ENCODE data around the gene XRCC4. TPM values are rescaled to one million over a fixed set of nuclear protein-coding genes. Genes with fewer than 3 reads are reported as not detected.

Gene XRCC4
- polyA plus RNA-seq, 1 donor from 2014 or later: 22.9 TPM

GRCh38 chr5:83313436-83313835 is 236.1 kb downstream of the XRCC4 start:
- Histone ChIP-seq H3K27me3 (ENCODE audit: insufficient read depth, low read depth, low read length) (no peaks in the 10 kb centered on the region), H3K4me3 (ENCODE audit: low read length) (no peak overlapping the region), H3K9ac (ENCODE audit: low read length) (no peak overlapping the region), H3K9me3 (ENCODE audit: low read length) (peaks cover 9% of the 10 kb centered on the region), H3K4me2 (ENCODE audit: low read length) (no peak overlapping the region), H3K36me3 (ENCODE audit: insufficient read depth, low read length) (no peaks in the 10 kb centered on the region), H3K9me2 (ENCODE audit: insufficient read depth, low read length) (no peaks in the 10 kb centered on the region), H2AFZ (ENCODE audit: low read depth, low read length) (no peak overlapping the region), H3K27ac (ENCODE audit: low read length) (no peak overlapping the region), H4K20me1 (ENCODE audit: insufficient read depth) (no peaks in the 10 kb centered on the region), H3F3A (ENCODE audit: insufficient read depth, low read length, poor library complexity, severe bottlenecking) (no peaks in the 10 kb centered on the region), H3K79me2 (replicated peaks; ENCODE audit: insufficient read depth, low read length) (no peaks in the 10 kb centered on the region)
- TF ChIP-seq SMC3 (conservative IDR thresholded peaks at IDR 0.05; ENCODE audit: poor library complexity): no peak
- no peak for TF ChIP-seq EZH2 (IDR thresholded peaks at IDR 0.05; ENCODE audit: borderline replicate concordance, insufficient read depth, low read length, poor library complexity, severe bottlenecking)
- no peak for TF ChIP-seq MXI1 (conservative IDR thresholded peaks at IDR 0.05; ENCODE audit: poor library complexity, severe bottlenecking)
- TF ChIP-seq CTCF (IDR thresholded peaks at IDR 0.05; ENCODE audit: poor library complexity, severe bottlenecking): no peak
- TF ChIP-seq EP300 (conservative IDR thresholded peaks at IDR 0.05; ENCODE audit: poor library complexity, severe bottlenecking): no peak

DNA sequence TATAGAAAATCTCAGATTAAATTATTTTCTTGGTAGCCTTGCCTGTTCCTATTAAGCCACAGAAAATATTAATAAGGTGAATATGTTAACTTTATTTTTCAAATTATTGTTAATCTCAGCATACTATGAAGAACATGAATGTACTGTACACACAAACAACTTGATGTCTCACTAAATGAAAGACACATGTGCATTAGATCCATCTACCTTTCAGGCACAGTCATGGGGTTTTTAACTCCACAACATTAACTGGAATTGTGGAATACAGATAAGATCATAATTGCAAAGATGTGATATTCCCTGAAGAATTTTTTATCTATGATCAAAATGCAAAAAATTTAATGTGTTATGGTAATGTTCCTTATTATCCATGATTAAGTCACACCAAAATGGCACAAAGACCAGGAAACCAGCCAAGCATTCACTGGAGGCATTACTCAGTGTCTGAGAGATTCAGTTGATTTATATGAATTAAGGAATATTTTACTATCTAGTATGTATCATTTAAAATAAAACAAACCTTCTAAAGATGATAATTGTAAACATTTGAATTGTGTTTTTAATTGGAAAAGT is 244.2 kb downstream of the XRCC4 start:
- TF ChIP-seq POLR2AphosphoS5 (IDR thresholded peaks at IDR 0.05): no peak
- no peak for TF ChIP-seq CTCF (IDR thresholded peaks at IDR 0.05; ENCODE audit: poor library complexity, severe bottlenecking)
- no peak for TF ChIP-seq EP300 (conservative IDR thresholded peaks at IDR 0.05; ENCODE audit: poor library complexity, severe bottlenecking)
- no peak for TF ChIP-seq RAD21 (conservative IDR thresholded peaks at IDR 0.05)
- no peak for TF ChIP-seq MXI1 (conservative IDR thresholded peaks at IDR 0.05; ENCODE audit: poor library complexity, severe bottlenecking)
- TF ChIP-seq, protein P1, sequence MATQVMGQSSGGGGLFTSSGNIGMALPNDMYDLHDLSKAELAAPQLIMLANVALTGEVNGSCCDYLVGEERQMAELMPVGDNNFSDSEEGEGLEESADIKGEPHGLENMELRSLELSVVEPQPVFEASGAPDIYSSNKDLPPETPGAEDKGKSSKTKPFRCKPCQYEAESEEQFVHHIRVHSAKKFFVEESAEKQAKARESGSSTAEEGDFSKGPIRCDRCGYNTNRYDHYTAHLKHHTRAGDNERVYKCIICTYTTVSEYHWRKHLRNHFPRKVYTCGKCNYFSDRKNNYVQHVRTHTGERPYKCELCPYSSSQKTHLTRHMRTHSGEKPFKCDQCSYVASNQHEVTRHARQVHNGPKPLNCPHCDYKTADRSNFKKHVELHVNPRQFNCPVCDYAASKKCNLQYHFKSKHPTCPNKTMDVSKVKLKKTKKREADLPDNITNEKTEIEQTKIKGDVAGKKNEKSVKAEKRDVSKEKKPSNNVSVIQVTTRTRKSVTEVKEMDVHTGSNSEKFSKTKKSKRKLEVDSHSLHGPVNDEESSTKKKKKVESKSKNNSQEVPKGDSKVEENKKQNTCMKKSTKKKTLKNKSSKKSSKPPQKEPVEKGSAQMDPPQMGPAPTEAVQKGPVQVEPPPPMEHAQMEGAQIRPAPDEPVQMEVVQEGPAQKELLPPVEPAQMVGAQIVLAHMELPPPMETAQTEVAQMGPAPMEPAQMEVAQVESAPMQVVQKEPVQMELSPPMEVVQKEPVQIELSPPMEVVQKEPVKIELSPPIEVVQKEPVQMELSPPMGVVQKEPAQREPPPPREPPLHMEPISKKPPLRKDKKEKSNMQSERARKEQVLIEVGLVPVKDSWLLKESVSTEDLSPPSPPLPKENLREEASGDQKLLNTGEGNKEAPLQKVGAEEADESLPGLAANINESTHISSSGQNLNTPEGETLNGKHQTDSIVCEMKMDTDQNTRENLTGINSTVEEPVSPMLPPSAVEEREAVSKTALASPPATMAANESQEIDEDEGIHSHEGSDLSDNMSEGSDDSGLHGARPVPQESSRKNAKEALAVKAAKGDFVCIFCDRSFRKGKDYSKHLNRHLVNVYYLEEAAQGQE (IDR thresholded peaks at IDR 0.05; ENCODE audit: borderline replicate concordance): no peak
- TF ChIP-seq EZH2 (IDR thresholded peaks at IDR 0.05; ENCODE audit: borderline replicate concordance, insufficient read depth, low read length, poor library complexity, severe bottlenecking): no peak
- no peak for TF ChIP-seq SMC3 (conservative IDR thresholded peaks at IDR 0.05; ENCODE audit: poor library complexity)
- TF ChIP-seq TAF1 (IDR thresholded peaks at IDR 0.05; ENCODE audit: low read depth): no peak
- no peaks in the 10 kb centered on the region for H3F3A ChIP-seq (ENCODE audit: insufficient read depth, low read length, poor library complexity, severe bottlenecking)
- no peak overlapping the region for H3K9ac ChIP-seq (ENCODE audit: low read length)
- H3K9me3 ChIP-seq (ENCODE audit: low read length): no peaks in the 10 kb centered on the region
- no peak overlapping the region for H3K4me3 ChIP-seq (ENCODE audit: low read length)
- H3K27me3 ChIP-seq (ENCODE audit: insufficient read depth, low read depth, low read length): no peaks in the 10 kb centered on the region
- no peaks in the 10 kb centered on the region for H4K20me1 ChIP-seq (ENCODE audit: insufficient read depth)
- no peaks in the 10 kb centered on the region for H3K79me2 ChIP-seq (replicated peaks; ENCODE audit: insufficient read depth, low read length)
- no peaks in the 10 kb centered on the region for H3K9me2 ChIP-seq (ENCODE audit: insufficient read depth, low read length)
- H2AFZ ChIP-seq (ENCODE audit: low read depth, low read length): no peak overlapping the region
- no peak overlapping the region for H3K4me2 ChIP-seq (ENCODE audit: low read length)
- no peaks in the 10 kb centered on the region for H3K36me3 ChIP-seq (ENCODE audit: insufficient read depth, low read length)
- H3K27ac ChIP-seq (ENCODE audit: low read length): no peak overlapping the region
